Endothelial cell (in vitro differentiated cells): ENCODE results near the gene AHCYL1. TPM values are rescaled to one million over a fixed set of nuclear protein-coding genes. Genes with fewer than 3 reads are reported as not detected.

Experiments used
- DNase-seq: peaks from one replicate; pipeline ENCODE4 v3.0.0; 2021; ENCODE audit warnings: low spot score
- H3K27ac Mint-ChIP-seq: one replicate; pipeline ENCODE4 v1.8.0; 2021; ENCODE audit warnings: mixed read lengths, inconsistent platforms; ENCODE audit not compliant: unreplicated experiment
- H3K27me3 Mint-ChIP-seq: one replicate; pipeline ENCODE4 v1.8.0; 2021; ENCODE audit warnings: mild to moderate bottlenecking, moderate library complexity, mixed read lengths, inconsistent platforms; ENCODE audit not compliant: unreplicated experiment
- H3K36me3 Mint-ChIP-seq: one replicate; pipeline ENCODE4 v1.8.0; 2021; ENCODE audit warnings: mild to moderate bottlenecking, low read depth, mixed read lengths, inconsistent platforms; ENCODE audit not compliant: unreplicated experiment
- H3K4me1 Mint-ChIP-seq: one replicate; pipeline ENCODE4 v1.8.0; 2021; ENCODE audit warnings: mild to moderate bottlenecking, mixed read lengths, inconsistent platforms; ENCODE audit not compliant: unreplicated experiment
- H3K4me3 Mint-ChIP-seq: one replicate; pipeline ENCODE4 v1.8.0; 2021; ENCODE audit warnings: mild to moderate bottlenecking, mixed read lengths, inconsistent platforms; ENCODE audit not compliant: unreplicated experiment
- H3K9me3 Mint-ChIP-seq: one replicate; pipeline ENCODE4 v1.8.0; 2021; ENCODE audit warnings: mixed read lengths, inconsistent platforms; ENCODE audit not compliant: unreplicated experiment
- CTCF ChIP-seq: fragments of 200-600 bp; sonication (generic); IDR thresholded peaks from one replicate; pipeline ENCODE4 v1.5.0; 2021; ENCODE audit warnings: antibody characterized with exemption; ENCODE audit not compliant: unreplicated experiment
- total RNA-seq: library from RNA; stranded (reverse); fragmentation: NEBNext Ultra II Directional; extraction: Animal tissue kit (Norgen Biotek cat#: 25700); gene quantifications from one replicate; pipeline ENCODE4 v1.2.1, GENCODE V29; 2021; ENCODE audit not compliant: unreplicated experiment

The AHCYL1 gene
- total RNA-seq, 1 donor from 2014 or later, result 63.7 TPM

DNA sequence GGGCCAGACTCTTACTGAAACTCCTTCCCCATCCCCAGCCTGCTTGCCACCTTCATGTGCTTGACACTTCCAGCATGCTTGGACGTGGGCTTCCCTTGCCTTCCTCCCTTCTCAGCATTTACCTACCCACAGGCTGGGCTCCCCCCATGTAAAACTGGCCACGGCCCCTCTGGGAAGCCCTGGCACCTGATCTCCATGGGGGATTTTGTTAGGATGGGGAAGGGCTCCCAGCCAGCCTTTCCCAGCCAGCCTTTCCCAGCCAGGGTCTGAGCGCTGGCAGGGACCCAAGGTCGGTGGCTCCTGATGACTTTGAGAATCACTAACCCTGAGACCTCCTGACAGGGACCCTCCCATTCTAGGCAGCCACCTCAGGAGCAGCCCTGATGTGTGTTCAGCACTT is 79.2 kb downstream of the AHCYL1 start:
- peaks cover 48% of the 10 kb centered on the region for H3K4me1 Mint-ChIP-seq
- no peak for TF ChIP-seq CTCF
- no peaks in the 10 kb centered on the region for H3K9me3 Mint-ChIP-seq
- peaks cover 31% of the 10 kb centered on the region for H3K27me3 Mint-ChIP-seq
- H3K4me3 Mint-ChIP-seq, result no peak overlapping the region
- H3K27ac Mint-ChIP-seq, result no peak overlapping the region
- no peak for DNase-seq
- H3K36me3 Mint-ChIP-seq, result peaks cover 30% of the 10 kb centered on the region

- Mint-ChIP-seq H3K27me3 (peaks cover 31% of the 10 kb centered on the region), H3K36me3 (peaks cover 26% of the 10 kb centered on the region), H3K27ac (no peak overlapping the region), H3K9me3 (no peaks in the 10 kb centered on the region), H3K4me3 (no peak overlapping the region), H3K4me1 (peaks cover 38% of the 10 kb centered on the region)
- no peak for TF ChIP-seq CTCF
- no peak for DNase-seq
Measured at GRCh38 chr1:110064576-110065337, 80.2 kb downstream of the AHCYL1 start.

- no peak for DNase-seq
- TF ChIP-seq CTCF, result no peak
- Mint-ChIP-seq H3K27me3 (peaks cover 29% of the 10 kb centered on the region), H3K27ac (no peak overlapping the region), H3K4me1 (peaks cover 34% of the 10 kb centered on the region), H3K4me3 (no peak overlapping the region), H3K36me3 (peaks cover 26% of the 10 kb centered on the region), H3K9me3 (no peaks in the 10 kb centered on the region)
Measured at GRCh38 chr1:110065841-110066240, 81.3 kb downstream of the AHCYL1 start.

DNA sequence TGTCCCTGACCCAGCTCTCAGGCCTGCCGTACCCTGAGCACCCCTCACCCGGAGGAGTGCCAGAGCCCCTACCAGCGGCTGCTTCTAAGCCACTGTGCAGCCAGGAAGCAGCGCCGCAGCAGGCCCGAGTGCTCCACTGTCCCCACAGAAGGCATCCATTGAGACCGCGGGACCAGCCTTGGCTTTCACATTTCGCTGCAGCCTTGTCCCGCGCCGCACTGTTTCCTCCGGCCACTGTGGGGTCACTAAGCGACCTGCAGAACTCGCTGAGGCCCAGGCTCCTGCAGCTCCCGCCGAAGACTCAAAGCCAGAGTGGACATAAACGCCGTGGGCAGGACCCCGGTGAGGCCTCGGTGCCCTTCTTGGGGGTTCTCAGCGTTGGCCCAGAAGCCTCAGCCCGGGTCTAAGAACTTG is 82.9 kb downstream of the AHCYL1 start:
- no peak overlapping the region for H3K4me3 Mint-ChIP-seq
- peaks cover 13% of the 10 kb centered on the region for H3K36me3 Mint-ChIP-seq
- H3K27me3 Mint-ChIP-seq, result peaks cover 27% of the 10 kb centered on the region
- H3K4me1 Mint-ChIP-seq, result peaks cover 20% of the 10 kb centered on the region
- no peak for DNase-seq
- TF ChIP-seq CTCF, result no peak
- no peak overlapping the region for H3K27ac Mint-ChIP-seq
- H3K9me3 Mint-ChIP-seq, result no peaks in the 10 kb centered on the region

GRCh38 chr1:110067893-110068645 is 83.5 kb downstream of the AHCYL1 start:
- peak; percentile 44 for DNase-seq
- peaks cover 13% of the 10 kb centered on the region for H3K36me3 Mint-ChIP-seq
- H3K27me3 Mint-ChIP-seq, result peaks cover 24% of the 10 kb centered on the region
- peaks cover 14% of the 10 kb centered on the region for H3K4me1 Mint-ChIP-seq
- H3K4me3 Mint-ChIP-seq, result peak overlapping the region; percentile 80
- H3K9me3 Mint-ChIP-seq, result no peaks in the 10 kb centered on the region
- no peak for TF ChIP-seq CTCF
- H3K27ac Mint-ChIP-seq, result peak overlapping the region; percentile 17
